Epithelial cell of prostate (primary cell): ENCODE data around the gene SLCO3A1.

Source experiments
- DNase-seq: peaks from one replicate; pipeline ENCODE4 v3.0.0-alpha.2; 2011; ENCODE audit warnings: low read depth, low spot score
- H3K27ac ChIP-seq: fragments of 450-650 bp; 2 replicates; pipeline ENCODE4 v1.5.1; 2017; ENCODE audit warnings: mild to moderate bottlenecking

SLCO3A1 gene

DNA sequence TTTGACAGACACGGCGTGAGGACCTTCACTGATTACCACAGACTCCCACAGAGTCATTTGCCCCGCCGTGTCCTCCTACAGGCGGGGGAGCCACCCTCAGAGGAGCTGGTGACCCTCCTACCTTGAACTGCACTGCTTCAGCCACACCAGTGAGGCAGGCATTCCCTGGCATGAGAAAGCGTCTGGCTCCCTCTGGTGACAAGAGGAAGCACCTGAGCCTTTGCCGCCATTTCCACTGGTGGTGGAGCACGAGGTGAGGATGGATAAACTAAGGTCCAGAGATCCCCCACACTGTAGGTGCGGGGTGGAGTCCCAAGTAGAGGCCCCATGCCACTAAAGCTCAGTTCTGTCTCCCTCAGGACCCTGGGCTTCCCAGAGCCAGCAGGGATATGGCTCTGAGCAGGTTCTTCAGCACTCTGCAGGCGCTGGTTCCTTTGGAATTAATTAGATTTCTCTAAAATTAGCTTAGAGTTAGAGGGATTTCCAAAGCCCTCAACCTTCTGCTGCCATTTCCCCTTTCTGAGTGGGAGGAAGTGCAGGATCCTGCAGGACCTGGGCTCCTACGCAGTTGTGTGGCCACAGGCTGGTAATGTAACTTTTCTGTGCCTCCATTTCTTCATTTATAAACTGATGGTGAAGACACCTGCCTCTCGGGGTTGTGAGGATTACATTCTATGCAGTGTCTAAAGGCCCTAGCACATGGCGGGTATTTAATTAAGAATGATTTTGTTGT lies 224.0 kb downstream of the SLCO3A1 start:
- H3K27ac ChIP-seq, result no peak overlapping the region
- no peak for DNase-seq

DNA sequence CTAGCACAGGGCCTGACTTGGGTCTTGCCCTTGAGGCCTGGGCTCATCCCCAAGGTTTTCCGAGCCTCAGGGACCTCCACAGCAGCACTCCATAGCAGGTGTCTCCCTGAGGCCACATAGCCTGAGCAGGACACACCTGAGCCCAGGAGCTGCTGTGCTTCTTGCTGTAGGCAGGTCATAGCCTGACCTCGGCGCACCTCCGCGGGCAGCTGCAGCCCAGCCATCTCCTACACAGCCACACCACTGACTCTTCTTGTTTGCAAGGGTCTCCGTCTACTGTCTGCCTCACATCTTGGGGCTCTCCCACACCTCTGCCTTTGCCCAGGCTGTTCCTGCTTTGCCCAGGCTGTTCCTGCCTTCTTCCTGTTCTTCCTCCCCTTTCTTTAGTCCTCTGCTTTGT lies 224.8 kb downstream of the SLCO3A1 start:
- no peak for DNase-seq
- H3K27ac ChIP-seq, result no peak overlapping the region

DNA sequence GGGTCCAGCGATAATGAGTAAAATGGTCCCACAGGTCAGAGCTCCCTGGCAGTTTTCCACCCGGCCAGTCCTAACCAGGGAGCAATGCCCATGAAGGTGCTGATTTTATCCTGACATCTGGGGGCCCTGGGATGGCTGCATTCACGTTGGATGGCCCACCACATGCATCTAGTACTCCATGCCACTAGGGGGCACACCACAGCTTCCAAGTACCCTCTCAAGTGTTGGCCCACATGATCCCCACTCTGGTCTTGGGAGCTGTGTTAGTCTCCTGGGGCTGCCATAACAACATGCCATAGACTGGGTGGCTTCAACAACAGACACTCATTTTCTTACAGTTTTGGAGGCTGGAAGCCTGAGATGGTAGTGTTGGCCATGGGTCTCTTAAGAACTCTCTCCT lies 225.5 kb downstream of the SLCO3A1 start:
- H3K27ac ChIP-seq, result no peak overlapping the region
- DNase-seq, result no peak

DNA sequence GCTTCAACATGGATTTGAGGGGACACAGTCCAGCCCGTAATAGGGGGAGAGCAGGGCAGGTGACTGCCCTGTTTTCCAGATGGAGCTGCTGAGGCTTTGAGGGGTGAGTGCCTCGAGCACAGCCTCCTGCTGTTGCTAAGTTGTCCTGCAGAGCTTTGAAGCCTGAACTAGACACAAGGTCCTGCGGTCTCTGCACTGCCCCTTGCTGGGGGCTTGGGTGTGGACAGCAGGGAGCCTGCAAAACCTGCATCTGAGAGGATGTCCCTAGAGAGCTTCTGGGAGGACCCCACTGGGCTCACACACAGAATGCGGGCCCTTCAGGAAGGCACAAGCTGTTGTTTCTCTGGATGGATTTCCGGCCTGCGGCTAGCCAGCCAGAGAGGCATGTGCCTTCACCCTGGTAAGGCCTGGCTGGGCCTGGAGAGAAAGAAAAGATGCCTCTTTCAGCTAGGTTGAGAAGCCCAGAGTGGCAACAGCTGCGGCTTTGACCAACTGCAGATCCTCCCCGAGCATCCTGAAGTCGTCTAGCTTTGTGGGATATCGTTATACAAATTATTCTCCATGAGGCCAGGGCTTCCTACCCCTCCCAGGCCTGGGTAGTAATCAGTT lies 226.2 kb downstream of the SLCO3A1 start:
- H3K27ac ChIP-seq, result no peak overlapping the region
- DNase-seq, result no peak

DNA sequence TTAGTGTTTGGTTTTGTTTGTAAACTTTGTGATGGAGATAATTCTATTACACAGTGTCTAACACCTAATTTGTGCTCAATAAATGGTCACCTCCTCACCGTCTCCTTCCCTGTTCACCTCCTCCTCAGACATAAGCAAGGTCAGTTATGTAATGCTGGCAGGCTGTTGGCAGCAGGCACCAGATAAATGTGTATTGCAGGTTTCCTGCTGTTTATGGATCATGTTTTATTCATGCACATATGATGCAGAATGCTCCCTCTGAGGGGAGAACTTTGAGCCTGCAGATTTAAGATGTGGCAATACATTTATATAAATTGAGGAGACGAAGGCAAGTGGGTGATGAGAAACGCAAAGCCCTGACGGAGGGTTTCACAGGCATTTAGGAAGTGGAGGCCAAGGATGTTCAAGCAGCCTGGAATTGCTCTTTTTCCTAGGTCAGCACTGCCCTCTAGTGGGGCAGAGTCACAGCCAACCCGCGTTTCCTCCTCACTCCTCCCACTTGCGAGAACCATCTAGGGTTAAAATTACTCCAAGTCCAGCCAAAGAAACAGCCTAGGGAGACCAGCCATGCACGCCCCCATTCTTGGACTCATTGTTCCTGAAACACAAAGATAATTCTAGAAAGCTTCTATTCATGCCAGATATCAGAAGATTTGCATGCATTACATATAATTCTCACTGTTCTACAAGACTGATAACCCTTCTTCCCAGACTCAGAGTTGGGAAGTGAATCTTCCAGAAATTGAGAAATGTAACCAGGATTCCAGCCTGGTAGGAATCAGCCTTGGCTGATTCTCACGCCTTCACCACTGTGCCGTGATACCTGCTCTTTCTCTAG lies 228.7 kb downstream of the SLCO3A1 start:
- DNase-seq, result no peak

DNA sequence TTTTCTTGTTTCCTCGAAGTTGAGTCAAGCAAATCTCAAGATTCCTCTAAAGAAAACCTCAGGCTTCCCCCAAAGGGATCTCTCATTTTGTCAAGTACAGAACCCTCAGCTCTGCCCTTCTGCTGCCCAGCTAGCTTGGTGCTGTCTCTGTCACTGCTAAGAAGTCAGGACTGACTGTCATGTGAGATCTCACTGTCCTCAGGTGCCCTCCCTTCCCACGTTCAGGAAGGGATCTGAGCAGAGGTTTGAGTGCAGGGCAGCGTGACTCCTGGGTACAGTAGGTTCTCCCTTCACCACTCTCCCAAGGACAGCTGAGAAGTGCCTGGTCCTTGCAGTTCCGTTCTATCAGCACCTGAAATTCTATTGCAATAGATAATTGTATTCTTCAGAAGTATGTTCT lies 229.7 kb downstream of the SLCO3A1 start:
- DNase-seq, result no peak
- H3K27ac ChIP-seq, result no peak overlapping the region

More for the DNA sequence above, 228.7 kb downstream of the SLCO3A1 start:
- H3K27ac ChIP-seq, result no peak overlapping the region

DNA sequence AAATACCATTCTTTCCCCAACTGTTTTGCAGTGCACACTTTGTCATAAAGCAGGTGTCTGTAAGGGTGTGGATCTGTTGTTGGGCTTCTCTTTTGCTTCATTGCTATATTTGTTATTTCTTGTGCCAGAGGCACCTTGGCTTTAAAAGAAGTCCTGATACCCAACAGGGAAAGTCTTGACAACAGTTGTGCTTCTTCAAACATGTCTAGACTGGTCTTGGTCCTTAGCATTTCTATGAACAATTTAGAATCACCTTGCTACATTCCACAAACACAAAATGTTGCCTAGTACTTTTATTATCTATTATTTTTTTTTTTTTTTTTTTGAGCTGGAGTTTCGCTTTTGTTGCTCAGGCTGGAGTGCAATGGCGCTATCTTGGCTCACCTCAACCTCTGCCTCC lies 233.7 kb downstream of the SLCO3A1 start:
- H3K27ac ChIP-seq, result no peak overlapping the region

DNA sequence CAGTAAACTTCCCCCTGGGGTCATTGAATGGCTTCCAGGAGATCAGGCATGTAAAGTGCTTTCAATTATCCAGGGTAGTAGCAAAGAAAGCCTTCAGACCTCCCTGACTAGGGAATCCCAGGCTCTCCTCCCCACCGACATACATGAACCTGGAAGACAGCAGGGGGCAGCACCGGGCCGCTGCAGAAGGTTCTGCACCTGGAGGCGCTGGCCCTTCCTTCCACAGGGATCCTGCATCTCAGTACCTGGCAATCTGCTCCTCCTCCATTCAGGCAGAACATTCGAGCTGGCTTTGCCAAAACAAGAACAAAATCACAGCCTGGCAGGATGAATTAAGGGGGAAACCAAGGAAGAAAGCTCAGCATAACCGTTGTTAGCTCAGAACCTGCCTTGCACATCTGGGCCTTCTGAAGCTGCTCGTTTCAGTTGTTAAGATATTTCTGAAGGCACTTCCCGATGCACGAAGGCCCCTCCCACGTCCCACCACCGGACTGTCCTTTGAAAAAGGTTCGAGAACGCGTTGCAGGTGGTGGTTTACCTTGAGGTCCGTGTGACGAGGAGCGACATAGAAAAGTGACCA lies 237.7 kb downstream of the SLCO3A1 start:
- no peak for DNase-seq

More for the DNA sequence above, 233.7 kb downstream of the SLCO3A1 start:
- DNase-seq, result no peak

DNA sequence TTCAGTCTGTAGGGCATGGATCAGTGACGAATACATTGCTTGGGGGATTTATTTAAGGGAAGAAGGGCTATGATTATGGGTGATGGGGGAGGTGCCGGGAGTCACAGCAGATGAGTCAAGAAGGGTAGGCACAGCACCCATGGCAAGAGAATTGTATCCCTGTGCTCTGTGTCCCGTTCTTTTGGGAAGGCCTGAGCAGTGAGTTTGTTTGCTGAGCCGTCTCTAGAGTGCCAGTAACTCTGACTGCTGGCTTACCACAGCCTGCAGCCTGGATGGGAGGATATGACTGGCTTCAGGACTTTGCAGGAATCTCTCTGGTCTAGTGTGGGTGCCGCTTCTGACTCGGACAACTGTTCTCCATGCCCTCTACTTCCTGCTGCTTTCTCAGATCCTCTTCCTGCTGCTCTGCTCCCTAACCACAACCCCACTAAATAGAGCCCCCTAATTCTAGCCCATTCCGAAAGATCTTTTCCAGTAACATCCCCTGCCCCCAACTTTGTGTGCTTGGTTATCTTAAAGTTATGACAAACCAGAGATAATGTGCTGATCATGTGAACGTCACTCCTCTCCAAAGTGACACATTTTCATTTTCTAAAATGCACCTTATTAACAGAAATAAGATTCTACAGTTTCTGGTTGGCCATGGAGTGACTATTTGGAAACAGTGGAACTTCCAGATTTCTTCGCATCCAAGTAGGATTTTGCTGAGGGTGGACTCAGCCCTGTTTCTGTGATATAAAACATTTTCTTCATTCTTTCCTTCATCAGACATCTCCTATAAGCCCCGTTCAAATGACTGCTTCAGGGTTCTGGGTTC lies 239.0 kb downstream of the SLCO3A1 start:
- no peak for DNase-seq

More for the DNA sequence above, 237.7 kb downstream of the SLCO3A1 start:
- H3K27ac ChIP-seq, result no peak overlapping the region

DNA sequence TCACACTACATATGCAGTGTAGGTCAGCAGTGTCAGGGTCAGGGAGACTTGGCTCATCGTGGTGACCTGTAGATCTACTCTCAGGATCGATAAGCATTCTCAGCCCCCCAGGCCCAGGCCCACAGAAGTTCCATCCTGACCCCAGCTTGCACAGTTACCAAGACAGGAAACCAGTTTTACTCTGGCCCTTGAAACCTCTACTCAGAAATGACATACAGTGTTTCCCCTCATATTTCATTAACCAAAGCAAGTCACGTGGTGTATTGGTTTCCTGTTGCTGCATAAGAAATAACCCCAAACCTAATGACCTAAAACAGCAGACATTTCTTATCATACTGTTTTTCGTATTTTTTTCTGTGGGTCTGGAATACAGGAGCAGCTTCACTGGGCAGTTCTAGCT lies 242.2 kb downstream of the SLCO3A1 start:
- DNase-seq, result no peak
- no peak overlapping the region for H3K27ac ChIP-seq

More for the DNA sequence above, 239.0 kb downstream of the SLCO3A1 start:
- H3K27ac ChIP-seq, result no peak overlapping the region

DNA sequence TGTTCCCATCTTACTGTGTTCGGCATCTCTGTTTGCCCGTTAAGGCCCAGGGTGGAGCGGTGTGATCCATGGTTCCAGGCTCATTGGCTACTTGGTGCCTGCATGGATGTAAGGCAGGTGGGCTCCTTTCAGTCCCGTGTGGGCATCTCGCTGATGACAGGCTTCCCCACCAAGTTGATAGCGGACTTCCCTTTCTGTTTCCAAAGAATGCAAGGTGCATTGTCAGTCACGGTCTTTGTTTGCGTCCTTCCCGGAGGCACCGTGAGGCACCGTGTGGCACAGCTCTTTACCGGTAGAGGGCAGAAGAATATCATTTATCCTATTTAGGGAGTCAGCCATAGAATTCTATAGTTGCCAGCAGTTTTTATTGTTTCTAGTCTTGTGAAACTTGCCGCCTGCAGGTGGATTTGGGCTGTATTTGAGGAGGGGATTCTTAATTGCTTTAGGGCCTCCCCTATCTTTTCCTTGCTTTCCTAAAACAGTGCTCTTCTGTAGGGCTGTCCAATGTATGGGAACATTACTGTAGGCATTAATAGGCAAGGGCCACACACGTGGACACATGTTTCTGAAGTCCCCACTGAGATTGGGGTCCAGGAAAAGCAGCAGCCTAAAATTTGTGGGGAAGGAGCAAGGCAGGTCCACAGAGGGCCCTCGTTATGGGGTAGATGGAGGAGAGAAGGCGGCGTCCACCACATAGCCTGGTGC lies 244.1 kb downstream of the SLCO3A1 start:
- H3K27ac ChIP-seq, result no peak overlapping the region
- no peak for DNase-seq

DNA sequence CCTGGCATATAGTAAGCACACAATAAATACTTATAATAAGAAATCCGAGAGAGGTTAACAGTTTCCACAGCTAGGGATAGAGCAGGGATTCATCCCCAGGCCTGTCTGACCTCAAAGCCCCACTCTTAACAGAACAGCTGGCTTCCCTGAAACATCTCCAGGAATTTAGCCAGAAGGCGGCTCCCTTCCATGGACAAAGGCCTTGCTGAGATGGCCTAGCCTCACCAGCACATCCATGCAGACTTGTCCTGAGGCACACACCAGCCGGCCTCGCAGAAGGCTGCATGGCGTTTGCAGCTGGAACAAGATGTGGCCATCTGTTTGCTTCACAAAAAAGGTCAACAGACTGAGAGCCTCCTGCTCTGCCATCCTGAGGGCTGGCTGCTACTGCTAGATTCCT lies 245.4 kb downstream of the SLCO3A1 start:
- H3K27ac ChIP-seq, result no peak overlapping the region
- DNase-seq, result no peak

DNA sequence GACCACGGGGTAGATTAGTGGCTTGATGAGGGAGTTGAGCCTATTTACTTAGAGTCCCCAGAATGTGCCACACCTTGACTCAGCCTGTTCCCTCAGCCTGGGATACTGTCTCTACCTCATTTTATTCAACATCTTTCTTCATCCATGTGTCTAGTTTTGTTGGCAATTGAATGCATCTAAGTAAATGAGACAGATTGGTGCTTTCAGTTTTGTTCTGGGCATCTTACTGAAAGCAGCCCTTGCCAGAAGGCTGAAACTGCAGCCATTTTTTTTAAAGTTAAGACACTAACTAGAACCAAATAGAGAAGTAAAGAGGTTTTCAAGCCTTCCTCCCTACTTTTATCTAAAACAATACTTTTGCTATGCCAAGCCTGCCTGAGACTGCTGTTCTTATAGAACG lies 246.8 kb downstream of the SLCO3A1 start:
- H3K27ac ChIP-seq, result no peak overlapping the region
- no peak for DNase-seq

DNA sequence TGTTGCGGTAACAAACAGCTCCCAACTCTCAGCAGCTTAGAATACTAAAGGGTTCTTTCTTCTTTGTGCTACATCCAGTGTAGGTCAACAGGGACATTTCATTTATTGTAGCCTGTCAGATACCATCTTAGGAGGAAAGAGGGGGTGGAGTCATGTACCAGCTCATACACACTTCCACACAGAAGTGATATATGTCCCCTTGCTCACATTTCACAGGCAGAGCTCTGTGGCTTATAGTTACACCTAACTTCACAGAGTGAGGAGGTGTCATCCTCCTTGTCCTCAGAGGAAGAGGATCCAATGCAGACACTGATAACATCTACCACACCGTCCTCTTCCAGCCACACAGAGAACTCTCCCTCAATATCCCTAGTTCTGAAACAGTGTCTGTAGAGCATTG lies 247.2 kb downstream of the SLCO3A1 start:
- no peak for DNase-seq
- no peak overlapping the region for H3K27ac ChIP-seq

DNA sequence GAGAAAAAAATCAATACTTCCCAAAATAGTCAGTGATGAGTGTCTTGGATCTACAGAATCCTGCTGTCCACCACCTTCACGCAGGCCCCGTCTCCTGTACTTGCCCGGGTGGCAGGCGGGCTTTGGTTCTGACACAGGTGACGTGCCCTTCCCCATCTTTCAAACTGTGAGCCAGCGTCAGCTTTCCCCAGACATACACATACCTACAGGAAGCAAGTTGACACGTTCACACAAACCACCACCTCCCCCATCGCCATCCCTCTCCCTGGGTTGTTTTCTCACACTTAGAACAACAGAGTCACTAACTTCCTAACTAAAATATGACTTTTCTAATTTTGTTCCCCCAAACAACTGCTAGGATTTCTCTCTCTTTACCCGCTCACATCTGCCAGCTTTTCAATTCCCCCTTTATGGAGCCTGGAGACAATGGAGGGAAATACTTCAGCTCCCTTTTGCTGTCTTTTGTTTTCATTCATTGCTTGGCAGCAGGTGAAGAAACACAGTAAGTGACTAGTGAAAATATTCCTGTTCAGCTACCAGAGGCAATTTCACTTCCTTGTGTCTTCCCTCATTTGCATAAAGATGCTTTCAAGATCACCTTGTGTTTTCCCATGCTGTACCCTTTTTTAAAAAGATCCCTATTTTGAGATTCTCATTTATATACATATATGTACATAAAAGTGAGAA lies 248.3 kb downstream of the SLCO3A1 start:
- no peak for DNase-seq
- H3K27ac ChIP-seq, result no peak overlapping the region

DNA sequence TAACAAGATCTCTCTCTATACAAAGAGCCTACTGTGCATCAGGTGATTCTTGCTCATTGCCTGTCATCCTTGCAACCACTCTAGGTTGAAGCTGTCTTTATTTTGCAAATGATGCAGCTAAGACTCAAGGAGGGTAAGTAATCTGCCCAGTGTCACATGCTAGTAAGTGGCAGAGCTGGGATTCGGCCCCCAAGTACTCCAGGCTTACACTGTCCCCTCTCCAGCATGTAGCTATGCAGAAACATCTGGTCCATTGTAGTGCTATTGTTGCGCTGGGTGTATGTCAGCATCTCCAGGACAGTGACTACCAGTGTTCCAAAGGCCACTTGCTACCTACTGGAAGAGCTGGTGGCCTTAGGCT lies 248.9 kb downstream of the SLCO3A1 start:
- no peak overlapping the region for H3K27ac ChIP-seq
- DNase-seq, result no peak

DNA sequence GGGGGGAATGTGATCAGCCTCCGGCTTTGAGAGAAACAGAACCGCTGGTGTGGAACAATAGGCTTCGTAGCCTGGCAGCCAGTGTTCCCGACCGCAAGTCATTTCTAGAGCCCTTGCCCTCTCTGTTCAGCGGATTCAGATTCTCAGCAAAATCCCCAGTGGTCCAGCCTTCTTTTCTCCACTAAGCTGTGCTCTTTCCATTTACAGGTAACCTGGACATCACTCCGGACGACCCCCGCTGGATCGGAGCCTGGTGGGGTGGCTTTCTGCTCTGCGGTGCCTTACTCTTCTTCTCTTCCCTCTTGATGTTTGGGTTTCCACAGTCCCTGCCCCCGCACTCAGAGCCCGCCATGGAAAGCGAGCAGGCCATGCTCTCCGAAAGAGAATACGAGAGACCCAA lies 250.6 kb downstream of the SLCO3A1 start:
- no peak for DNase-seq
- H3K27ac ChIP-seq, result no peak overlapping the region

DNA sequence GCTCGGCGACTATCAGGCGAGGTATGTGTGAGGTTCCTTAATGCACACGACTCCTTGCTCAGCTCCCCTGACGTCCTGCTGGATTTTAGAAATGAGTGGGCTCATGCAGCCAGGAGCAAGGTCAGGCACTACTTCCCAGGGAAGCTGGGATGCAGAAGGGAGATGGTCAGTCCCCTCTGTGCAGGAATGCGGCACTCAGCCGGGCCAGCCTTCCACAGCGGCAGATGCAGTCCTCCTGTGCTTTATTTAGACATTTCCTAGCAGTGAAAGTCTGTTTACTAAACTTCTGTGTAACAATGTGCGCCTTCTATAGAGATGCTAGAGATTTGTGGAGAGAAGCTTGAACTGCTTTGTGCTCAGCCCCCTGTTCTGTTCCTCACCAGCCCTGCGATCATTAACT lies 252.1 kb downstream of the SLCO3A1 start:
- no peak overlapping the region for H3K27ac ChIP-seq

DNA sequence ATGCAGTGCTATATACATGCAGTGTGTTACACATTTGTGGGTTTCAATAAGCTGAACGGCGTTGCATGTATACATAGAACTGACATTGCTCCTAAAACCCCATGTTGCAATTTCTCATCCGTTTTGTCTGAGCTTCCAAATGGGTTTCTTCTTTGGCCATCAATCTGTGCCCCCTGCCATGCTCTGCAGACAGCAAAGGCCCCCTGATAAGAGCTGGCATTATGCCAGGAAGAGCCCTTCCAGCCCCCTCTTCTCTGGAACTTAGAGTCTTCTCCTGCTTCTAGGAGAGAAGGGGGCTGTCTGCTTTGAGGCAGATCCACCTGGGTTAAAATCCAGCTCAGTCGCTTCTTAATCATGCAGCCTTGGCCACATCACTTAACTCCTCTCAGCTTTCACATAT lies 254.0 kb downstream of the SLCO3A1 start:
- H3K27ac ChIP-seq, result no peak overlapping the region
- DNase-seq, result no peak

More for the DNA sequence above, 252.1 kb downstream of the SLCO3A1 start:
- DNase-seq, result no peak
